ENCODE data around the gene ANKRD33B.
"Not testable (repeated sequence)": the region's sequence is repeated elsewhere in the genome, so short reads cannot be mapped to it uniquely, and the experiment has no call there.

ANKRD33B gene

GRCh38 chr5:10634050-10634449, 70.2 kb downstream of the ANKRD33B start:
- TF ChIP-seq CTCF (IDR thresholded peaks at IDR 0.05; ENCODE audit: borderline replicate concordance, insufficient read depth, low read depth, low read length), result no peak
- H3K4me3 ChIP-seq (ENCODE audit: low read depth, low read length), result no peak overlapping the region

- TF ChIP-seq CTCF (IDR thresholded peaks at IDR 0.05; ENCODE audit: borderline replicate concordance, insufficient read depth, low read depth, low read length), result no peak
- no peak overlapping the region for H3K4me3 ChIP-seq (ENCODE audit: low read depth, low read length)
Observed at GRCh38 chr5:10634562-10634961, 70.7 kb downstream of the ANKRD33B start.

GRCh38 chr5:10635257-10635866, 71.5 kb downstream of the ANKRD33B start:
- peak overlapping the region; percentile 8 for H3K4me3 ChIP-seq (ENCODE audit: low read depth, low read length)
- no peak for TF ChIP-seq CTCF (IDR thresholded peaks at IDR 0.05; ENCODE audit: borderline replicate concordance, insufficient read depth, low read depth, low read length)

- H3K4me3 ChIP-seq (ENCODE audit: low read depth, low read length), result peak overlapping the region; percentile 8
- no peak for TF ChIP-seq CTCF (IDR thresholded peaks at IDR 0.05; ENCODE audit: borderline replicate concordance, insufficient read depth, low read depth, low read length)
Observed at GRCh38 chr5:10635867-10636350, 72.0 kb downstream of the ANKRD33B start.

- TF ChIP-seq CTCF (IDR thresholded peaks at IDR 0.05; ENCODE audit: borderline replicate concordance, insufficient read depth, low read depth, low read length), result no peak
- H3K4me3 ChIP-seq (ENCODE audit: low read depth, low read length), result peak overlapping the region; percentile 16
Observed at GRCh38 chr5:10636363-10637142, 72.7 kb downstream of the ANKRD33B start.

- no peak for TF ChIP-seq CTCF (IDR thresholded peaks at IDR 0.05; ENCODE audit: borderline replicate concordance, insufficient read depth, low read depth, low read length)
- H3K4me3 ChIP-seq (ENCODE audit: low read depth, low read length), result no peak overlapping the region
Observed at GRCh38 chr5:10637944-10638343, 74.1 kb downstream of the ANKRD33B start.

- H3K4me3 ChIP-seq (ENCODE audit: low read depth, low read length), result not testable (repeated sequence)
Observed at GRCh38 chr5:10638723-10639122, 74.9 kb downstream of the ANKRD33B start.

Data from GM12875 (cell line).